ENCODE measurements around the gene DDX39B.
"Not testable (repeated sequence)": the region's sequence is repeated elsewhere in the genome, so short reads cannot be mapped to it uniquely, and the experiment has no call there.

DDX39B gene

DNA sequence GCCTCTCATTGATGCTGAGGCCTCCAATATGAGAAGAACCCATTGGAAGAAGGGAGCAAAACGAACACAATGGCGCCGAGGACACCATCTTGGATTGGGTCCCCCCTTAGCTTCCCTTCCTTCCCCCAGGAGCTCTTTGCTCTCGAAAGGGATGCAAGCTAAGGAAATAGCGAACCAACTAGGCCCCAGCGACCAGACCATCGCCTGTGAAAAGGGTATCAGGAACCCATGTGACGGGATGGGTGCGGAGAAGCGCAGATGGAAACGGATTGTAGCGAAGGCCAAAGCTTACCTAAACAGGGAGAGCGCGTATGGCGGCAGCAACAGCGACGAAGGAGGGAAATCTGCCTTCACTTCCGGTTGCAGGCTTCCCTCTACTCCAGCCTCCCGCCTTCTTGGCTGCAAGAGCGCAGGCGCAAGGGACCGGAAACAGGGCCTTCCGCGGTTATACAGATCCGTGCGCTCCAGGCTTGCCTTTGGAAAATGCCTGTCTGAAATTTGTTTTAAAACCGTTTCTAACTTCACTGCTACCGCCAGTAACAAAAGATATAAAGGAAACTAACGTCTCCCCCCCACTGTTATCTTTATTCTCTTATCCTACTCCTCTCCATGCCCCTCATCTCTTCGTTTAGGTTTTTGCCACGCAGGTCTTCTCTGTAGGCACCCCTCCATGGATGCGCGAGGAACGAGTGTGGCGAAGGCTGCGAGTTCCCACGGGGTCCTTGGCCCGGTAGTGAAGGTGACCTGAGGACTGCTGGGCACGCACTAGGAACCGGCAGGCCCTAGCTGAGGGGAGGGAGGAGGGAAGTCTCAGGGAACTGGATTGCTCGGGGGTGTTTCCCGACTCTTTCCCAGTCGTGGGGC, at the start of gene DDX39B:
DDX39B (minus strand) TSS at position 346 of the 864 bp plus-strand sequence. CDS start 1,471 bp downstream, outside the sequence.
- DNase-seq (ENCODE audit: low read depth, low spot score), result peak; percentile 89

DNA sequence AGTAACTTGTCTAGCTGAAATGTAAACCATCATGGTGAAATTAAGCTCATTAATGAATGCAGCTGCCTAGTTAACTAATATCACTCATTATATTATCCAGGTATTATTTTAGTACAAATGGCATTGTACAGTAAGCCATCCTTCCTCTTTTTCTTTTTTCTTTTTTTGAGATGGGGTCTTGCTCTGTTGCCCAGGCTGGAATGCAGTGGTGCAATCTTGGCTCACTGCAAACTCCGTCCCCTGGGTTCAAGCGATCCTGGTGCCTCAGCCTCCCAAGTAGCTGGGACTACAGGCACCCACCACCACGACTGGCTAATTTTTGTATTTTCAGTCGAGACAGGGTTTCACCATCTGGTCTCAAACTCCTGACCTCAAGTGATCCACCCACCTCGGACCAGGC, 48.9 kb upstream of the DDX39B start:
- DNase-seq (ENCODE audit: low read depth, low spot score), result not testable (repeated sequence)

DNA sequence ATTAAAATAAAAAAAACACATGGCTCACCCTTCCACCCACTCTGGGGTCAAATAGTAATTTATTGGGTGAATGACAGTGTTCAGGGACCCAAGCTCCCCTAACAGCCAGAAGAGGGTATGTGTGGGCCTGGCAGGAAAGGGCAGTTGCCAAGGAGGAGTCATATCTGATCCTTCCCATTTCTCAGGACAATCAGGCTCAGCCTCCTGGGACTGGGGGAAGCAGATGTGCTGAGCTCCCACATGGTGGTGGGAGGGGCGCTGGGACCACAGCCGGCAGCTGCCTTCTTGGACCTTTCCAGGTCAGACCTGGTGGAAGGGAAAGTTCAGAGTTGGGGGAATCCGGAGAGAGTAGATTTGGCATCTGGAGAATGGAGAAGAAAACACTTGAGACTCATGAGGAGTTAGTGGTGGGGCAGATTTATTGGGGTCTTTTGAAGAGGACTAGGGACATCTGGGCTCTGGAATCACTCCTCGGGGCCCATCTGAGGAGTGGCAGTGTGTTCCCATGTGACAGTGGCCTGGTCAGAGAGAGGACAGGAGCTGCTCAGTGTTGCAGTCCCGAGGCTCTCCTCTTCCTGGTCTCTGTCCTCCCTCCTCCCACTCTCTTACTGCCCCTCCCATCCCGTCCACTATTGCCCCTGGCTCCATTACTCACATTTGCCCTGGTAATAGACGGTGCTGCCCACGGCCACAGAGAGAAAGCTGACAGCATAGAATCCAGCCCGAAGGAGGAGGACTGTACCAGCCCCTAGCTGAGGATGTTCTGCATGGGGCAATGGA, 47.3 kb upstream of the DDX39B start:
- DNase-seq (ENCODE audit: low read depth, low spot score), result no peak

DNA sequence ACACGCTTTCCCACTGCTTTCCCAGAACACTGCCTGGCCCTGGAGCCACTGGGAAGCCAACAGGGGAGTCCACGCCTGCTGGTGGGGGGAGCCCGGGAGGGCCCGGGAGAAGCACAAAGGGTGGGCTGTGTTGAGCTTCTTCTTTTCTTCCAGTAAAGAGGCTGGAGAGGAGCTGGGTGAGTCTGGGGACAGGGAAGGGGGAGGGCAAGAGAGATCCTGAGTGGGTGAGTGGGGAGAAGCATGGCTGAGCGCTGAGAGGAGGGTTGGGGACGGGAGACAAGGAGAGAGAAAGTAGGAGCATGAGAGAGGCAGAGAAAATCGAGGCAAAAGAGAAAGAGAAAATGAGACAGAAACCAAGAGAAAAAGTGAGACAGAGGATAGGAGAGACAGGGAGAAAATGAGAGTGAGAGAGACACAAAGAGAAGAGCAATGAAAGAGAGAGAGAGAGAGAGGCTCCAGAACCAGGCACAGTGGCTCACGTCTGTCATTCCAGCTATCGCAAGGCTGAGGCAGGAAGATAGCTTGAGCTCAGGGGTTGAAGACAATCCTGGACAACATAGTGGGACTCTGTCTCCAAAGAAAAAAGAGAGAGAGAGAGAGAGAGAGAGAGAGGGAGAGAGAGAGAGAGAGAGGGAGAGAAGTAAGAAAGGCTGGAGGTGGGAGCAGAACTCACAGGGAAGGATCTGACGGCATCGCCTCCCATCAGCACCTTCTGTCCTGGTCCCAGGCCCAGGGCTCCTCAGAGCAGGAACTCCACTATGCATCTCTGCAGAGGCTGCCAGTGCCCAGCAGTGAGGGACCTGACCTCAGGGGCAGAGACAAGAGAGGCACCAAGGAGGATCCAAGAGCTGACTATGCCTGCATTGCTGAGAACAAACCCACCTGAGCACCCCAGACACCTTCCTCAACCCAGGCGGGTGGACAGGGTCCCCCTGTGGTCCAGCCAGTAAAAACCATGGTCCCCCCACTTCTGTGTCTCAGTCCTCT, 46.3 kb upstream of the DDX39B start:
- no peak for DNase-seq (ENCODE audit: low read depth, low spot score)

GRCh38 chr6:31586599-31587281, 44.9 kb upstream of the DDX39B start:
- DNase-seq (ENCODE audit: low read depth, low spot score), result no peak

DNA sequence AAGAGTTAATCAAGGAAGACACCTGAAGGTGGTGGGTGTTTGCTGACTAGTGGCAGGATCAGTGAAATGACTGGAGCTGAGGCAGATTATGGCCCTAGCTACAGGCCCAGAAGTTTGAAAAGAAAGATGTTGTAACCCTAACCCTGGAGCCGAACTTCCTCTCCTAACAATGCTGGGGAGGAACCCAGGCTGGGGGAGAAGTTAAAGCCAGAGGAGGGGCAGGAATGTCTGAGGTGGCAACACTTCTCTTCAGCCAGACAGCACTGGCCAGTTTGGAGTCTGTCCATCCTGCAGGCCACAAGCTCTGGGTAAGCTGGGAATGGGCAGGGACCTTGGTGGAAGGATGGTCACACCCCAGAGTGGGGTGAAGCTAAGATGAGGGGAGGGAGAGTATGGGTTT, 44.2 kb upstream of the DDX39B start, which contains the start of gene LST1:
LST1 (plus strand) TSS at position 270 of the 400 bp plus-strand sequence. CDS start 1,023 bp downstream, outside the sequence.
- DNase-seq (ENCODE audit: low read depth, low spot score), result no peak

DNA sequence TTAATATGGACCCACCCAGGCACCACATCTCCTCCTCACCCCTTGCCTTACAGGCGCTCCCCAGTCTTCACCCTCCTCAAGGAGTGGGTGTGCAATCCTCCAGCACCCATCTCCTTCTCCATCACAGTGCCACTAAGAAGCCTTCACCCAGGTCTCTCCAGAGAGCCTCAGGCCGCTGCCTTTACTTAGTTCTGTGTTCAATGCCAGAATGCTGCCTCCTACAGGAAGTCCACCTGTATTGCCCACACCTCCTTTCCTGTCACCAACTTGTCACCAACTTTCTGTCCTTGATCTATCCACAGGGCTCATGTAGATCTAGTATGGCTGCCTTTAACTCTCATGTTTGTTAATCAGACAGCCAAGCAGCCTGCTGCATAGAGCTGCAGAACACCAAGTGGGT, 43.7 kb upstream of the DDX39B start:
- peak; percentile 42 for DNase-seq (ENCODE audit: low read depth, low spot score)

GRCh38 chr6:31582230-31582643, 40.4 kb upstream of the DDX39B start, which contains the start of gene LTB:
TSS of gene LTB (minus strand) at chr6:31582424. CDS start at chr6:31582417, 7 bp downstream.
- DNase-seq (ENCODE audit: low read depth, low spot score), result no peak

GRCh38 chr6:31581434-31582229, 39.8 kb upstream of the DDX39B start:
- DNase-seq (ENCODE audit: low read depth, low spot score), result no peak

GRCh38 chr6:31580807-31581433, 39.1 kb upstream of the DDX39B start:
- DNase-seq (ENCODE audit: low read depth, low spot score), result no peak

- no peak for DNase-seq (ENCODE audit: low read depth, low spot score)
Measured at GRCh38 chr6:31580438-31580740, 38.6 kb upstream of the DDX39B start.

DNA sequence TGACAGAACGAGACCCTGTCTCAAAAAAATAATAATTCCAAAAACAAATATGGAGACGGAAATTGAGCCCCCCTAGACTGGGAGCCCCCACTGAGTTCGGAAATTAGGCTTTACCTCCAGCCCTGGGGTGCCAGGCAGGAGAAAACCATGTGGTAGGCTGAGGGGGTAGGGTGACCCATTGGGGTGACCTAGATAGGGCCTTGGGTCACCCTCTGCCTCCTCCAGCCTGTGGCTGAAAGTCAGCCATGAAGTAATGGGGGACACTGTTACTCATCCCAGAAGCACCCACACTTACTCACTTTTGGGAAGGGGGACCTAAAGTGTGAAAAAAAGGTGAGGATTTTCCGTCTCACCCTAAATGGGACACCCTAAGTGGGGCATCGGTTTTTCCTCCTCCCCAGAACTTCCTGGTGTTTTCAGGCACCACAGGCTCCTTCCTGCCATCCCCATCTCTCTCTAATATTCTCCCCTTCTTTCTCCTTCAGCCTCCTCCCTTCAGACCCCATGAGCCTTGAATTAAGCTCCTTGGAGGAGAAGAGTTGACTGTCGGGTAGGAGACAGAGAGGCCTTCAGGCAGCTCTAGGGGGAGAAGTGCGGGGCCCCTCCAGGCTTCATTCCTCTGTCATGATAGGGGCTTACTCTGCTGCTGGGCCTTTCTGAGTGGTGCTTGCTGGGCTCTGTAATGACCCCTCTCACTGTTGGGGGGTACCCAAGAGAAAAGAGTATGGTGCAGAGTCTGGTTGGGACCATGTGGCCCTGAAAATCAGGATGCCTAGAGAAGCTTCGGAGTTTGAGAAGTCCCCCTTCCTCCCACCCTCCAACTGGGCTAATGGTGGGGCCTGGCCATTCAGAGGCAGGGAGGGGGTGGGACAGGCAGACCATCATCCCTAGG, 38.0 kb upstream of the DDX39B start:
- DNase-seq (ENCODE audit: low read depth, low spot score), result no peak

DNA sequence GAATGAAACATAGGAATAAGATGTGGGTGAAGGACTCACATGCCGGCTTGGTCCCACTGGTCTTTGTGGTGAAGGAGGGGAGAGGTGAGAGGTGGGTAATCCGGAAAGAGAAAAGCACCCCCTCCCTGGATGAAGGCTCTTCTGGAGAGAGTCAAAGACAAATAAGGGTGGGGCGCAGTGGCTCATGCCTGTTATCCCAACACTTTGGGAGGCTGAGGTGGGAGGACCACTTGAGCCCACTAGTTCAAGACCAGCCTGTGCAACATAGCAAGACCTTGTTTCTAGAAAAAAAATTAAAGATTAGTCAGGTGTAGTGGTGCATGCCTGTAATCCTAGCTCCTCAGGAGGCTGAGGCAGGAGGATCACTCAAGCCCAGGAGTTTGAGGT, 37.3 kb upstream of the DDX39B start:
- no peak for DNase-seq (ENCODE audit: low read depth, low spot score)

DNA sequence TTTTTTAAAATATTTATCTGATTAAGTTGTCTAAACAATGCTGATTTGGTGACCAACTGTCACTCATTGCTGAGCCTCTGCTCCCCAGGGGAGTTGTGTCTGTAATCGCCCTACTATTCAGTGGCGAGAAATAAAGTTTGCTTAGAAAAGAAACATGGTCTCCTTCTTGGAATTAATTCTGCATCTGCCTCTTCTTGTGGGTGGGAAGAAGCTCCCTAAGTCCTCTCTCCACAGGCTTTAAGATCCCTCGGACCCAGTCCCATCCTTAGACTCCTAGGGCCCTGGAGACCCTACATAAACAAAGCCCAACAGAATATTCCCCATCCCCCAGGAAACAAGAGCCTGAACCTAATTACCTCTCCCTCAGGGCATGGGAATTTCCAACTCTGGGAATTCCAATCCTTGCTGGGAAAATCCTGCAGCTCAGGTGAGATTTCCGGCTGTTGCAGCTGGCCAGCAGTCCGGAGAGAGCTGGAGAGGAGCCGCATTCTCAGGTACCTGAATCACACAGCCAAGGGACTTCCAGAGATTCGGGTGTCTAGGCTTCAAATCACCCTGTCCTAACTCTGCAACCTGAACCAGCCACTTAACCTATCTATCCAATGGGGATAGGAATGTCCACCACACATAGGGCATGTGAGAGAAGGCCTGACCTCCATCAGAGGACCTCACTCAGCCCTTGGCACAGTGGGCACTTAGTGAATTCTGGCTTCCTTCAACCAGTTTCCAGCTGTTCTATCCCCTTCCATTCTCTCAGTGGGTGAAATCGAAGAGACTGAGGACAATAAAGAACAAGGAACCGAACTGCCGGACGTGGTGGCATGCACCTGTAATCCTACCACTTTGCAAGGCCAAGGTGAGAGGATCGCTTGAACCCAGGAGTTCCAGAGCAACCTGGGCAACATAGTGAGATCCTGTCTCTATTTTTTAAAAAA, 36.6 kb upstream of the DDX39B start:
- DNase-seq (ENCODE audit: low read depth, low spot score), result no peak

GRCh38 chr6:31577579-31577966, 35.8 kb upstream of the DDX39B start:
- no peak for DNase-seq (ENCODE audit: low read depth, low spot score)

- DNase-seq (ENCODE audit: low read depth, low spot score), result no peak
Measured at GRCh38 chr6:31576897-31577578, 35.2 kb upstream of the DDX39B start.

All from iPS DF 19.7 (cell line).